HepG2 (cell line): ENCODE results near the gene VEZF1. TPM values are rescaled to one million over a fixed set of nuclear protein-coding genes. Genes with fewer than 3 reads are reported as not detected.

Source experiments
- BCL6 ChIP-seq: IDR thresholded peaks from 2 replicates; pipeline ENCODE4 v1.6.1; 2016; ENCODE audit warnings: missing genetic modification reagents, missing compliant biosample characterization
- DPF2 ChIP-seq: sonication (generic); formaldehyde crosslinking; IDR thresholded peaks from 2 replicates; pipeline ENCODE4 v1.4.0; 2020; ENCODE audit warnings: mild to moderate bottlenecking, low read depth, missing genetic modification reagents, borderline replicate concordance
- NBN ChIP-seq: fragments of 450-650 bp; conservative IDR thresholded peaks from 2 replicates; pipeline ENCODE4 v1.6.1; 2017
- RXRA ChIP-seq: sonication (generic); formaldehyde crosslinking; IDR thresholded peaks from 2 replicates; pipeline ENCODE4 v1.5.1; 2020; ENCODE audit warnings: missing genetic modification reagents
- SP140L ChIP-seq: sonication (generic); formaldehyde crosslinking; IDR thresholded peaks from 2 replicates; pipeline ENCODE4 v1.4.0; 2020; ENCODE audit warnings: missing genetic modification reagents, borderline replicate concordance
- YEATS4 ChIP-seq: sonication (generic); formaldehyde crosslinking; IDR thresholded peaks from 2 replicates; pipeline ENCODE4 v1.4.0; 2020; ENCODE audit warnings: missing genetic modification reagents, borderline replicate concordance
- ZKSCAN5 ChIP-seq: sonication (generic); formaldehyde crosslinking; IDR thresholded peaks from 2 replicates; pipeline ENCODE4 v1.5.1; 2020; ENCODE audit warnings: mild to moderate bottlenecking, missing genetic modification reagents
- ZNF343 ChIP-seq: sonication (generic); formaldehyde crosslinking; IDR thresholded peaks from 2 replicates; pipeline ENCODE4 v1.4.0; 2020; ENCODE audit warnings: mild to moderate bottlenecking, missing genetic modification reagents
- polyA plus RNA-seq, 8 experiments: library from polyadenylated mRNA; depleted of rRNA in 3 of 8; stranded (reverse) in 7 of 8; unstranded in 1 of 8; fragments of >200 nt; fragmentation: Illumina TruSeq in 4 of 8; extraction: Trizol in 4 of 8; gene quantifications; 2 replicates each; pipeline versions ENCODE4 v1.2.1 to v1.2.3, GENCODE V29; 2011 to 2016; ENCODE audit warnings: low read depth in 4 of 8, missing spikeins in 1 of 8, mixed read lengths in 1 of 8; ENCODE audit not compliant: insufficient read depth in 1 of 8
- total RNA-seq, 5 experiments: library from RNA; depleted of rRNA; stranded (reverse); fragments of >200 nt; fragmentation: Illumina TruSeq; extraction: Trizol; gene quantifications; 2 replicates each; pipeline ENCODE4 v1.2.3, GENCODE V29; 2016; ENCODE audit warnings: low read depth in 1 of 5
- TF ChIP-seq, protein P1 (sequence below): sonication (generic); formaldehyde crosslinking; IDR thresholded peaks from 2 replicates; pipeline ENCODE4 v1.4.0; 2020; ENCODE audit warnings: missing genetic modification reagents, mild to moderate bottlenecking, borderline replicate concordance
- TF ChIP-seq, protein P2 (sequence below): sonication (generic); formaldehyde crosslinking; IDR thresholded peaks from 2 replicates; pipeline ENCODE4 v1.5.1; 2020; ENCODE audit warnings: missing genetic modification reagents, mild to moderate bottlenecking, borderline replicate concordance
- TF ChIP-seq, protein P3 (sequence below): IDR thresholded peaks from 2 replicates; pipeline ENCODE4 v1.4.0; 2020; ENCODE audit warnings: mild to moderate bottlenecking, missing genetic modification reagents
- TF ChIP-seq, protein P4 (sequence below): sonication (generic); formaldehyde crosslinking; IDR thresholded peaks from 2 replicates; pipeline ENCODE4 v1.4.0; 2020; ENCODE audit warnings: missing genetic modification reagents
- TF ChIP-seq, protein P5 (sequence below): fragments of 450-650 bp; IDR thresholded peaks from 2 replicates; pipeline ENCODE4 v1.6.1; 2017

The VEZF1 gene
- total and polyA plus RNA-seq, 2 of the 13 experiments (the other 11 are each of a cell fraction or from before 2014, with no cell fraction given) = 45.9 to 49.7 TPM

DNA sequence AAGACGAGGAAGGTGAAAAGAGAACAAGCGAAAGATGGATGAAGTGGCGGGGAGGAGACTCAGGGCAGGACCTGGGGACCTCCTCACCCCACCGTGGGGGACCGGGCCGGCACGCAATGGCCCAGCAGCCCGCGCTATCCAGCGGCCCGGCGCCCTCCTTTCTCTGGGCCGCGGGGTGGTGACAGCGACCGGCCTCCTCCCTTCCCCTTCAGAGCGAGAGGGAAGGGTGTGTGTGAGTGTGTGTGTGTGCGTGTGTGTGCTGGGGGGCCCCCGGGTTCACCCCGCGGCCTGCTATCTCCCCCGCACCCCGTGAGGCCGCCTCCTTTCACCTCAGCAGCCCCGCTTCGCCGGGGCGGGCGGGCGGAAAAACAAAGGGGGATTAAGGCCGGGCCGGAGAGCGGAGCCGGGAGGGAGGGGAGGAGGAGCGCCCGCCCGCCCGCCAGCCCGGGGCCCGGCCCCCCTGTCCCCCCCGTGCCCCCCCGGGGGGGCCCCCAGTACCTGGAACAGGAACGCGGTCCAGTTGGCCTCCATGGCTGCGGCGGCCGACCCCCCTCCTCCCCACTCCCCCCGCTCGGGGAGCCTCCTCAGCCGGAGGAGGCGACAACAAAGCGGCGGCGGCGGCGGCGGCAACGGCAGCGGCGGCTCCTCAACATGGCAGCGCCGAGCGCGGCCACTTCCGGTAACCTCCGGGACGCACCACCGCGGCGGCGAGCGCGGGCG is at the start of gene VEZF1 (continued):
- no peak for TF ChIP-seq SP140L (CRISPR knock-in tag)
- TF ChIP-seq, protein P1, sequence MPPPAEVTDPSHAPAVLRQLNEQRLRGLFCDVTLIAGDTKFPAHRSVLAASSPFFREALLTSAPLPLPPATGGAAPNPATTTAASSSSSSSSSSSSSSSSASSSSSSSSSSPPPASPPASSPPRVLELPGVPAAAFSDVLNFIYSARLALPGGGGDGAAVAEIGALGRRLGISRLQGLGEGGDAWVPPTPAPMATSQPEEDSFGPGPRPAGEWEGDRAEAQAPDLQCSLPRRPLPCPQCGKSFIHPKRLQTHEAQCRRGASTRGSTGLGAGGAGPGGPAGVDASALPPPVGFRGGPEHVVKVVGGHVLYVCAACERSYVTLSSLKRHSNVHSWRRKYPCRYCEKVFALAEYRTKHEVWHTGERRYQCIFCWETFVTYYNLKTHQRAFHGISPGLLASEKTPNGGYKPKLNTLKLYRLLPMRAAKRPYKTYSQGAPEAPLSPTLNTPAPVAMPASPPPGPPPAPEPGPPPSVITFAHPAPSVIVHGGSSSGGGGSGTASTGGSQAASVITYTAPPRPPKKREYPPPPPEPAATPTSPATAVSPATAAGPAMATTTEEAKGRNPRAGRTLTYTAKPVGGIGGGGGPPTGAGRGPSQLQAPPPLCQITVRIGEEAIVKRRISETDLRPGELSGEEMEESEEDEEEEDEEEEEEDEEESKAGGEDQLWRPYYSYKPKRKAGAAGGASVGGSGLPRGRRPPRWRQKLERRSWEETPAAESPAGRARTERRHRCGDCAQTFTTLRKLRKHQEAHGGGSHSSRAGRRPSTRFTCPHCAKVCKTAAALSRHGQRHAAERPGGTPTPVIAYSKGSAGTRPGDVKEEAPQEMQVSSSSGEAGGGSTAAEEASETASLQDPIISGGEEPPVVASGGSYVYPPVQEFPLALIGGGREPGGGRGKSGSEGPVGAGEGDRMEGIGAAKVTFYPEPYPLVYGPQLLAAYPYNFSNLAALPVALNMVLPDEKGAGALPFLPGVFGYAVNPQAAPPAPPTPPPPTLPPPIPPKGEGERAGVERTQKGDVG = 0 out of 2 replicates have a peak, but pooled peaks have one; percentile 41
- TF ChIP-seq, protein P2, sequence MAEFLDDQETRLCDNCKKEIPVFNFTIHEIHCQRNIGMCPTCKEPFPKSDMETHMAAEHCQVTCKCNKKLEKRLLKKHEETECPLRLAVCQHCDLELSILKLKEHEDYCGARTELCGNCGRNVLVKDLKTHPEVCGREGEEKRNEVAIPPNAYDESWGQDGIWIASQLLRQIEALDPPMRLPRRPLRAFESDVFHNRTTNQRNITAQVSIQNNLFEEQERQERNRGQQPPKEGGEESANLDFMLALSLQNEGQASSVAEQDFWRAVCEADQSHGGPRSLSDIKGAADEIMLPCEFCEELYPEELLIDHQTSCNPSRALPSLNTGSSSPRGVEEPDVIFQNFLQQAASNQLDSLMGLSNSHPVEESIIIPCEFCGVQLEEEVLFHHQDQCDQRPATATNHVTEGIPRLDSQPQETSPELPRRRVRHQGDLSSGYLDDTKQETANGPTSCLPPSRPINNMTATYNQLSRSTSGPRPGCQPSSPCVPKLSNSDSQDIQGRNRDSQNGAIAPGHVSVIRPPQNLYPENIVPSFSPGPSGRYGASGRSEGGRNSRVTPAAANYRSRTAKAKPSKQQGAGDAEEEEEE (CRISPR knock-in tag) = no peak
- TF ChIP-seq, protein P3, sequence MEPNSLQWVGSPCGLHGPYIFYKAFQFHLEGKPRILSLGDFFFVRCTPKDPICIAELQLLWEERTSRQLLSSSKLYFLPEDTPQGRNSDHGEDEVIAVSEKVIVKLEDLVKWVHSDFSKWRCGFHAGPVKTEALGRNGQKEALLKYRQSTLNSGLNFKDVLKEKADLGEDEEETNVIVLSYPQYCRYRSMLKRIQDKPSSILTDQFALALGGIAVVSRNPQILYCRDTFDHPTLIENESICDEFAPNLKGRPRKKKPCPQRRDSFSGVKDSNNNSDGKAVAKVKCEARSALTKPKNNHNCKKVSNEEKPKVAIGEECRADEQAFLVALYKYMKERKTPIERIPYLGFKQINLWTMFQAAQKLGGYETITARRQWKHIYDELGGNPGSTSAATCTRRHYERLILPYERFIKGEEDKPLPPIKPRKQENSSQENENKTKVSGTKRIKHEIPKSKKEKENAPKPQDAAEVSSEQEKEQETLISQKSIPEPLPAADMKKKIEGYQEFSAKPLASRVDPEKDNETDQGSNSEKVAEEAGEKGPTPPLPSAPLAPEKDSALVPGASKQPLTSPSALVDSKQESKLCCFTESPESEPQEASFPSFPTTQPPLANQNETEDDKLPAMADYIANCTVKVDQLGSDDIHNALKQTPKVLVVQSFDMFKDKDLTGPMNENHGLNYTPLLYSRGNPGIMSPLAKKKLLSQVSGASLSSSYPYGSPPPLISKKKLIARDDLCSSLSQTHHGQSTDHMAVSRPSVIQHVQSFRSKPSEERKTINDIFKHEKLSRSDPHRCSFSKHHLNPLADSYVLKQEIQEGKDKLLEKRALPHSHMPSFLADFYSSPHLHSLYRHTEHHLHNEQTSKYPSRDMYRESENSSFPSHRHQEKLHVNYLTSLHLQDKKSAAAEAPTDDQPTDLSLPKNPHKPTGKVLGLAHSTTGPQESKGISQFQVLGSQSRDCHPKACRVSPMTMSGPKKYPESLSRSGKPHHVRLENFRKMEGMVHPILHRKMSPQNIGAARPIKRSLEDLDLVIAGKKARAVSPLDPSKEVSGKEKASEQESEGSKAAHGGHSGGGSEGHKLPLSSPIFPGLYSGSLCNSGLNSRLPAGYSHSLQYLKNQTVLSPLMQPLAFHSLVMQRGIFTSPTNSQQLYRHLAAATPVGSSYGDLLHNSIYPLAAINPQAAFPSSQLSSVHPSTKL (CRISPR knock-in tag) = 0 out of 2 replicates have a peak, but pooled peaks have one; percentile 50
- 0 out of 2 replicates have a peak, but pooled peaks have one; percentile 67 for TF ChIP-seq ZNF343 (CRISPR knock-in tag)
- peak; percentile 53; the same call in 1 of the 2 replicates for TF ChIP-seq RXRA (CRISPR knock-in tag)
- no peak for TF ChIP-seq ZKSCAN5 (CRISPR knock-in tag)
- TF ChIP-seq BCL6 (CRISPR knock-in tag) = no peak
- TF ChIP-seq YEATS4 (CRISPR knock-in tag) = peak; percentile 77
- TF ChIP-seq, protein P4, sequence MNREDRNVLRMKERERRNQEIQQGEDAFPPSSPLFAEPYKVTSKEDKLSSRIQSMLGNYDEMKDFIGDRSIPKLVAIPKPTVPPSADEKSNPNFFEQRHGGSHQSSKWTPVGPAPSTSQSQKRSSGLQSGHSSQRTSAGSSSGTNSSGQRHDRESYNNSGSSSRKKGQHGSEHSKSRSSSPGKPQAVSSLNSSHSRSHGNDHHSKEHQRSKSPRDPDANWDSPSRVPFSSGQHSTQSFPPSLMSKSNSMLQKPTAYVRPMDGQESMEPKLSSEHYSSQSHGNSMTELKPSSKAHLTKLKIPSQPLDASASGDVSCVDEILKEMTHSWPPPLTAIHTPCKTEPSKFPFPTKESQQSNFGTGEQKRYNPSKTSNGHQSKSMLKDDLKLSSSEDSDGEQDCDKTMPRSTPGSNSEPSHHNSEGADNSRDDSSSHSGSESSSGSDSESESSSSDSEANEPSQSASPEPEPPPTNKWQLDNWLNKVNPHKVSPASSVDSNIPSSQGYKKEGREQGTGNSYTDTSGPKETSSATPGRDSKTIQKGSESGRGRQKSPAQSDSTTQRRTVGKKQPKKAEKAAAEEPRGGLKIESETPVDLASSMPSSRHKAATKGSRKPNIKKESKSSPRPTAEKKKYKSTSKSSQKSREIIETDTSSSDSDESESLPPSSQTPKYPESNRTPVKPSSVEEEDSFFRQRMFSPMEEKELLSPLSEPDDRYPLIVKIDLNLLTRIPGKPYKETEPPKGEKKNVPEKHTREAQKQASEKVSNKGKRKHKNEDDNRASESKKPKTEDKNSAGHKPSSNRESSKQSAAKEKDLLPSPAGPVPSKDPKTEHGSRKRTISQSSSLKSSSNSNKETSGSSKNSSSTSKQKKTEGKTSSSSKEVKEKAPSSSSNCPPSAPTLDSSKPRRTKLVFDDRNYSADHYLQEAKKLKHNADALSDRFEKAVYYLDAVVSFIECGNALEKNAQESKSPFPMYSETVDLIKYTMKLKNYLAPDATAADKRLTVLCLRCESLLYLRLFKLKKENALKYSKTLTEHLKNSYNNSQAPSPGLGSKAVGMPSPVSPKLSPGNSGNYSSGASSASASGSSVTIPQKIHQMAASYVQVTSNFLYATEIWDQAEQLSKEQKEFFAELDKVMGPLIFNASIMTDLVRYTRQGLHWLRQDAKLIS (CRISPR knock-in tag) = no peak
- no peak for TF ChIP-seq NBN
- TF ChIP-seq, protein P5, sequence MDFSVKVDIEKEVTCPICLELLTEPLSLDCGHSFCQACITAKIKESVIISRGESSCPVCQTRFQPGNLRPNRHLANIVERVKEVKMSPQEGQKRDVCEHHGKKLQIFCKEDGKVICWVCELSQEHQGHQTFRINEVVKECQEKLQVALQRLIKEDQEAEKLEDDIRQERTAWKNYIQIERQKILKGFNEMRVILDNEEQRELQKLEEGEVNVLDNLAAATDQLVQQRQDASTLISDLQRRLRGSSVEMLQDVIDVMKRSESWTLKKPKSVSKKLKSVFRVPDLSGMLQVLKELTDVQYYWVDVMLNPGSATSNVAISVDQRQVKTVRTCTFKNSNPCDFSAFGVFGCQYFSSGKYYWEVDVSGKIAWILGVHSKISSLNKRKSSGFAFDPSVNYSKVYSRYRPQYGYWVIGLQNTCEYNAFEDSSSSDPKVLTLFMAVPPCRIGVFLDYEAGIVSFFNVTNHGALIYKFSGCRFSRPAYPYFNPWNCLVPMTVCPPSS = no peak
- no peak for TF ChIP-seq DPF2 (CRISPR knock-in tag)
